Esophagus (tissue), 2 donors: ENCODE results near the gene RASD2. TPM values are rescaled to one million over a fixed set of nuclear protein-coding genes. Genes with fewer than 3 reads are reported as not detected.

Experiments
- H3K27ac ChIP-seq, 2 donors: one replicate each; pipeline ENCODE4 v1.5.1; 2013; ENCODE audit warnings: low read depth in 2 of 2, mild to moderate bottlenecking in 2 of 2, inconsistent platforms in 1 of 2, low read length in 1 of 2, moderate library complexity in 1 of 2
- H3K27me3 ChIP-seq, 2 donors: one replicate each; pipeline ENCODE4 v1.6.1; 2013; ENCODE audit warnings: low read length in 2 of 2, control low read depth in 1 of 2, mild to moderate bottlenecking in 1 of 2; ENCODE audit not compliant: insufficient read depth in 2 of 2, control insufficient read depth in 1 of 2
- H3K36me3 ChIP-seq, 2 donors: one replicate each; pipeline ENCODE4 v1.6.1; 2013; ENCODE audit warnings: low read length in 1 of 2; ENCODE audit not compliant: control insufficient read depth in 2 of 2, insufficient read depth in 2 of 2
- H3K4me1 ChIP-seq, 2 donors: one replicate each; pipeline ENCODE4 v1.6.1; 2013; ENCODE audit warnings: low read length in 1 of 2; ENCODE audit not compliant: control insufficient read depth in 2 of 2, insufficient read depth in 2 of 2
- H3K4me3 ChIP-seq, 2 donors: one replicate each; pipeline ENCODE4 v1.5.1; 2013; ENCODE audit warnings: low read length in 2 of 2, mild to moderate bottlenecking in 2 of 2, low read depth in 1 of 2, moderate library complexity in 1 of 2
- H3K9me3 ChIP-seq, 2 donors: one replicate each; pipeline ENCODE4 v1.6.1; 2013; ENCODE audit warnings: mild to moderate bottlenecking in 2 of 2, low read depth in 1 of 2, low read length in 1 of 2, moderate library complexity in 1 of 2; ENCODE audit not compliant: control insufficient read depth in 2 of 2, insufficient read depth in 1 of 2
- WGBS, 2 donors: extraction: QIAGEN DNeasy Blood & Tissue Kit; methylation state at CpG; one replicate each; pipeline ENCODE4 v1.1.7; 2013; 5-methylcytosine and 5-hydroxymethylcytosine counted together
- polyA plus RNA-seq, 2 donors: library from polyadenylated mRNA; stranded (reverse); fragments of 200-250 nt; gene quantifications; one replicate each; pipeline ENCODE4 v1.2.3, GENCODE V29; 2013
- donor health status: healthy with polysubstance abuse.
- donor health status: Bipolar disorder and iron deficiency.

The RASD2 gene
- polyA plus RNA-seq, 2 donors: 0.49 to 0.64 TPM

GRCh38 chr22:35576671-35577070 is 36.0 kb downstream of the RASD2 start:
- no peaks in the 10 kb centered on the region for H3K9me3 ChIP-seq
- 86 to 92% methylated on average over 8 of the region's 8 CpGs for WGBS, 2 donors
- H3K4me1 ChIP-seq: peaks cover 0 to 4% of the 10 kb centered on the region in 2 donors
- H3K27me3 ChIP-seq: no peaks in the 10 kb centered on the region
- no peaks in the 10 kb centered on the region for H3K36me3 ChIP-seq
- H3K4me3 ChIP-seq: no peak overlapping the region
- no peak overlapping the region for H3K27ac ChIP-seq

DNA sequence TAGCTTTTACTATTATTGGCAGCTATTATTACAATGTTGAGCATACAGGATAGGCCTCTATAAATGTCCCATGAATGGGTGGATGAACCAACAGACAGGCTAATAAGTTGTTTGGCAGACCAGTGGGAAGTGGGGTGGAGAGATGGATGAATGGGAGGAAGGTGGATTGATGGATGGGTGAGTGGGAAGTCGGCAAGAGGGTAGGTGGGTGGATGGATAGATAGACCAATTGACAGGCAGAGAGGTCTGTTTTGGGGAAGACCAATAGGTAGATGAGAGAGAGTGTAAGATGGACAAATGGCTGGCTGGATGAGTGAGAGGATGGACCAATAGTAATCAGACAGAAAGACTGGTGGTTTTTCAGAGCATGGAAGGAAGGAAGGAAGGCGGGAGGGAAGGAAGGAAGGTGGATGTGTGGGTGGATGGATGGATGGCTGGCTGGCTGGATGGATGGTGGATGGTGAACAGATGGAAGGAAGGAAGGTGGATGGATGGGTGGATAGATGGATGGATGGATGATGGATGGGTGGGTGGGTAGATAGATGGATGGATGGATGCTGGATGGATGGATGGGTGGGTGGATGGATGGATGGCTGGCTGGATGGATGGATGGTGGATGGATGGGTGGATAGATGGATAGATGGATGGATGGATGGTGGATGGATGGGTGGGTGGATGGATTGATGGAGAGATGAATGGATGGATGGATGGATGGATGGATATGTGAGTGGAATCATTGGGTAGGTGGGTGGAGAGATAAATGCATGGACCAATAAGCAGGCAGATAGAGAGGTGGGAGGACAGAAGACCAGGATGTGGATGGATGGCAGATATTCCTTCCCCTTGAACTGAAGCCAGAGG is 37.4 kb downstream of the RASD2 start:
- H3K4me1 ChIP-seq: peaks cover 0 to 4% of the 10 kb centered on the region in 2 donors
- H3K36me3 ChIP-seq: no peaks in the 10 kb centered on the region
- no peaks in the 10 kb centered on the region for H3K27me3 ChIP-seq
- no peak overlapping the region for H3K27ac ChIP-seq
- no peak overlapping the region for H3K4me3 ChIP-seq
- WGBS, 2 donors: 90% methylated on average over 2 of the region's 2 CpGs
- H3K9me3 ChIP-seq: no peaks in the 10 kb centered on the region

DNA sequence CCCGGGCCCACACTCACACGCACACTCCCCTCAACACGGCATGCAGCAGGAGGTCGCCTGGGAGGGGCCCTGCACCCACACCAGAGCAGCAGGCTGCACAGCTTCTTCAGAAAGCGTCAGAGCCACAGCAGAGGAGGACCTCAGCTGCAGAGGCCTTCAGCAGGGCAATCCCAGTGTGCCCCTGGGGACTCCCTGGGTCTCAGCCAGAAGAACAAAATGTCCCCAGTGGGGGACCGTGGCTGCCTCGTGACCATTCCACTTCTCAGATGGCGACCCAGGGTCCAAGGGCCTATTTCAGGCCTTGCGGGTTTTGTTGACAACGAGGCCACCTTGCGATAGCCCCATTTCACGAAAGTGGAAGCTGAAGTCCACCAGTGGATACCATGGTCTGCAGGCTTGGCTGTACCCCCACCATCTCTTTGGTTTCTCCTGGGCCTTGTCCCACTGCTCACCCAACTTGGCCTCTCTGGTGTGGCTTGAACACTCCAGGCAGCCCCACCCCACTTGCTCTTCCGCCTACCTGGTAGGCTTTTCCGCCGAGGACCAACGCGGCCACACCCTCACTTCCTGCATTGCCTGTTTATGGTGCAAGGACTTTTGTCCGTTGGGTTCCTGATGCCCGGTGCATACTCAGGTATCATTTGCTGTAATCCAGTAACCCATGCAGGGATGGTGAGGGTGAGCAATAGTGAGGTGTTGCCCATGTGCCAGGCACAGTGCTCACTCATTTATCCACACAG is 38.4 kb downstream of the RASD2 start:
- 76 to 82% methylated on average over 19 of the region's 19 CpGs for WGBS, 2 donors
- Histone ChIP-seq H3K27me3 (no peaks in the 10 kb centered on the region), H3K4me3 (no peak overlapping the region)

DNA sequence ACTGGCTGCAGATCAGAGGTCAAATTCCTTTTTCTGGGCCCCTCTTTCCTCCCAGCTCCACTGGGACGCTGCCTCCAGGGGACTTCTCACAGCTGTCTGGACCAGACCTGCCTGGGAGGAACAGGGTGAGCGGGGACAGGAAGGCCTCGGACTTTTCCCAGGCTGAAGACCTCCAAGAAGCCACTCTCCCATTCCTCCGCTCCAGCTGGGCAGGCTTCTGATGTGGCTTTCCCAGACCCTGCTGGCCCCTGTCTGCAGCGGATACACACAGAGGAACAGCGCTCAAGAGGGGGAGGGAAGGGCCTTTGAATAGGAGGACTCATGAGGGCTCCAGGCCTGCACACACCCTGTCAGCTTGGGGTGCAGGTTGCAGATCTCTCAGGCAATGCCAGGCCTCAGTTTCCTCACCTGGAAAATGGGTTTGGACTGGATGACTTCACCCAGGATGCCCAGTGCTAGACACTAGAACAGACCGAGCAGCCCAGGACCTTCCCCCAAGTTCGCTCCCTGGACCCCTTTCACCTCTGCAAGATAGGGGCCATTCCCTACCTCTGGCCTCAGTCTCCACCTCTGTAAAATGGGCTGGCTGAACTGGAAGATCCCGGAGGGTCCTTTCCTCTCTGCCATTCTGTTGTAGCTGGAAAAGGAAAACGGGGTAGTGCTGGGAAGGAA is 39.9 kb downstream of the RASD2 start:
- WGBS, 2 donors: 87 to 90% methylated on average over 10 of the region's 10 CpGs
- no peaks in the 10 kb centered on the region for H3K36me3 ChIP-seq
- peaks cover 0 to 4% of the 10 kb centered on the region in 2 donors for H3K4me1 ChIP-seq
- H3K27ac ChIP-seq: no peak overlapping the region
- H3K9me3 ChIP-seq: no peaks in the 10 kb centered on the region
- no peaks in the 10 kb centered on the region for H3K27me3 ChIP-seq
- no peak overlapping the region for H3K4me3 ChIP-seq

More for the DNA sequence above, 38.4 kb downstream of the RASD2 start:
- H3K27ac ChIP-seq: no peak overlapping the region
- H3K36me3 ChIP-seq: no peaks in the 10 kb centered on the region
- no peaks in the 10 kb centered on the region for H3K9me3 ChIP-seq
- peaks cover 0 to 4% of the 10 kb centered on the region in 2 donors for H3K4me1 ChIP-seq

GRCh38 chr22:35581023-35581413 is 40.4 kb downstream of the RASD2 start:
- no peaks in the 10 kb centered on the region for H3K27me3 ChIP-seq
- H3K4me3 ChIP-seq: no peak overlapping the region
- no peaks in the 10 kb centered on the region for H3K36me3 ChIP-seq
- whole genome bisulfite sequencing, 2 donors: 80 to 87% methylated on average over 5 of the region's 5 CpGs
- no peaks in the 10 kb centered on the region for H3K9me3 ChIP-seq
- H3K27ac ChIP-seq: no peak overlapping the region
- H3K4me1 ChIP-seq: peaks cover 0 to 4% of the 10 kb centered on the region in 2 donors

DNA sequence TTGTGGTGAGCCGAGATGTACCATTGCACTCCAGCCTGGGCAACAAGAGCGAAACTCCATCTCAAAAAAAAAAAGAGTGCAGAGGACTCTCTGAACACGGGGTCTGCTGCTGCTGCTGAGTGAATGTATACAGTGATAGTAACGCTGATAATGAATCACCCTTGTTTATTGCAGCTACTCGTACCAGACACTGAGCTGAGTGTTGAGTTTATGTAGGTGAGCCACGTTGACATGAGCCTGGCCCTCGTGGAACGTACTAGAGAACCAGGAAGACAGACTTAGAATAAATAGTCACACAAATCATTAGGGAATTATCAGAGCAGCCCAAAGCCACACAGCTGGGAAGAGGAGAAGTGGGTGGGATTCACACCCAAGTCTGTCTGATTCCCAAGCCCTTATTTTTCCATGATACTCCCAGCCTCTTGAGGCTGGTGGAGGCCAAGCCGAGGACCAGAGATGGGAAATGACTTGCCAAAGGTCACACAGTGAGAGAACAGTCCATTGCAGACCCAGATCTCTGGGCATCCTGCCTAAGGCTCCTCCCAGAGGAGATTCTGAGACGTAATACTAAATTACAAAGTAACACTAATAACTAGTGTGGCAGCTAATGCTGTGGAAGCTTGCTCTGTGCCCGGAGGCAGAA is 41.7 kb downstream of the RASD2 start:
- no peak overlapping the region for H3K27ac ChIP-seq
- 69% methylated on average over 11 of the region's 11 CpGs for WGBS, 2 donors
- no peaks in the 10 kb centered on the region for H3K9me3 ChIP-seq
- H3K27me3 ChIP-seq: no peaks in the 10 kb centered on the region
- H3K36me3 ChIP-seq: no peaks in the 10 kb centered on the region
- H3K4me1 ChIP-seq: peaks cover 0 to 4% of the 10 kb centered on the region in 2 donors
- no peak overlapping the region for H3K4me3 ChIP-seq

DNA sequence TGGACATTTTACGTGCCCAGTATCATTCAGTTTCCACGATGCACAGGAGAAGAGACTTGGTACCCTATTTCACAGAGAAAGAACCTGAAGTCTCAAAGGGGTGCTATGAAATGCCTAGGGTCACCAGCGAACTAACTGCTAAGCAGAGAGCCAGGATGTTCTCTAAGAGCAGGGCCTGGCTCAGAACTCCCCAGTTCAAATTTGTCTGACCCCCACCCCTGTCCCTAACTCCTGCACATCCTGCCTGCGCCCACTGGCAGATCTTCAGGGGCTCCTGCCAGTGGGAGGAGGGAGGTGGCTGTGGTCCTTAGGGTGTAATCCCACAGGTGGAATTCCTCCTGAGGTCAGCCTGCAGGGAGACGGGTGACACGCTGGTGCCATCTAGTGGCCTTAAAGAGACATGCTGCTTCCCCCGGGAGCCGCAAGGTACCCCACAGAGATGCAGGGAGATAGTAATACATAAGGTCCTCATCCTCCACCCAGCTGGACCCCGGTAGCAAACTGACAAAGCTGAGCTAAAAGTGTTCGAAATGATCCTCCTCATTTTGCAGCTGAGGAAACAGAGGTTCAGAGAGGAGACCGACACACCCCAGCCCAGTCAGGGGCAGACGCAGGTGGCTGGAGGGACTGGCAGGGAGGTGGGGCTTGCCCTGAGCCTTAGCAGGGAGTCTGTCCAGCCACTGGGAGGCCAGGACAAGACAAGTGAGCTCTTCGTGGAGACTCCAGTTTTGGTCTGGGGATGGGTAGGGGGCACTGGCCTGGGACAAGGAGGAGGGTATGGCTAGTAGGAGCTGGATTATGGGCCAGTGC is 42.4 kb downstream of the RASD2 start:
- Histone ChIP-seq H3K27me3 (no peaks in the 10 kb centered on the region), H3K36me3 (no peaks in the 10 kb centered on the region), H3K4me1 (peaks cover 0 to 4% of the 10 kb centered on the region in 2 donors), H3K27ac (no peak overlapping the region), H3K9me3 (no peaks in the 10 kb centered on the region), H3K4me3 (no peak overlapping the region)
- 24 to 25% methylated on average over 13 of the region's 13 CpGs for WGBS, 2 donors

DNA sequence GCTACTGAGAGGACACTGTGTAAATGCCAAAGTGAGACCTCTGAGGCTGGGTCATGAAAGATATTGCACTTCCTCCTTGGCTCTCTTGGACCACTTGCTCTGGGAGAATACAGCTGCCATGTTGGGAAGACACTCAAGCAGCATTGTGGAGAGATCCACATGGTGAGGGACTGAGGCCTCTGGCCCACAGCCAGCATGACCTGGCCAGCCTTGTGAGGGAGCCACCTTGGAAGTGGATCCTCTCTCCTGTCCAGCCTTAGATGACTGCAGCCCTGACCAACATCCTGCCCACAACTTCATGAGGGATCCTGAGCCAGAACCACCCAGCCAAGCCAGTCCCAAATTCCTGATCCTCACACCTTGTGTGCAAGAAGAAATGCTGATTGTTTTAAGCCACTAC is 46.1 kb downstream of the RASD2 start:
- Histone ChIP-seq H3K4me1 (no peaks in the 10 kb centered on the region), H3K27ac (no peak overlapping the region), H3K36me3 (no peaks in the 10 kb centered on the region), H3K9me3 (no peaks in the 10 kb centered on the region), H3K4me3 (no peak overlapping the region), H3K27me3 (no peaks in the 10 kb centered on the region)
